B cell (primary cell): Measurements from ENCODE around the gene CRYBG3. TPM values are rescaled to one million over a fixed set of nuclear protein-coding genes. Genes with fewer than 3 reads are reported as not detected.

Source experiments
- ATAC-seq: fragments of 200-7000 bp; cut with Tn5 transposase; one replicate; pipeline ENCODE4 v1.10.0; 2021; ENCODE audit warnings: low read depth, mild to moderate bottlenecking, moderate number of reproducible peaks, moderate library complexity
- CTCF ChIA-PET: fragments of 350-600 bp; sonication (Branson Sonifier 250); formaldehyde crosslinking; loops from one replicate; lab custom pipeline; 2021; ENCODE audit warnings: antibody characterized with exemption, inconsistent platforms; lab: Charles Lee
- POLR2A ChIA-PET: fragments of 350-600 bp; sonication (Branson Sonifier 250); formaldehyde crosslinking; loops from one replicate; lab custom pipeline; 2021; ENCODE audit warnings: antibody characterized with exemption; lab: Charles Lee
- DNase-seq: peaks from one replicate; pipeline ENCODE4 v3.0.0; 2013
- H2AFZ ChIP-seq: 2 replicates; pipeline ENCODE4 v1.6.1; 2012; ENCODE audit warnings: mild to moderate bottlenecking, low read depth, low read length; ENCODE audit not compliant: insufficient read depth, poor library complexity, severe bottlenecking
- H3K27ac ChIP-seq, 2 donors: 1 replicate in 1 of 2; 2 replicates in 1 of 2; pipeline ENCODE4 v1.5.1; 2012 to 2013; ENCODE audit warnings: low read length in 2 of 2, mild to moderate bottlenecking in 2 of 2, moderate library complexity in 1 of 2
- H3K27me3 ChIP-seq, 4 experiments: fragments of 200-600 bp in 1 of 4; sonication (generic) in 1 of 4; replicated peaks in 1 of 4; 1 replicate in 2 of 4; 2 replicates in 2 of 4; pipeline versions ENCODE4 v1.6.1 to v1.7.0; 2013 to 2016; ENCODE audit warnings: low read length in 3 of 4, mild to moderate bottlenecking in 2 of 4, mixed read lengths in 1 of 4, moderate library complexity in 1 of 4; ENCODE audit not compliant: insufficient read depth in 4 of 4, control insufficient read depth in 3 of 4; ENCODE audit errors: control extremely low read depth in 1 of 4
- H3K36me3 ChIP-seq, 2 experiments: replicated peaks in 1 of 2; 1 replicate in 1 of 2; 2 replicates in 1 of 2; pipeline versions ENCODE4 v1.6.1 to v1.7.1; 2013; ENCODE audit warnings: low read length in 1 of 2; ENCODE audit not compliant: insufficient read depth in 2 of 2, control insufficient read depth in 1 of 2; ENCODE audit errors: control extremely low read depth in 1 of 2, extremely low read depth in 1 of 2
- H3K4me1 ChIP-seq, 2 donors: fragments of 200-600 bp in 1 of 2; sonication (generic) in 1 of 2; 1 replicate in 1 of 2; 2 replicates in 1 of 2; pipeline versions ENCODE4 v1.5.1 to v1.6.1; 2013 to 2017; ENCODE audit warnings: low read length in 2 of 2; ENCODE audit not compliant: control insufficient read depth in 2 of 2, insufficient read depth in 2 of 2
- H3K4me2 ChIP-seq: replicated peaks from 2 replicates; pipeline ENCODE3; 2012; ENCODE audit warnings: mild to moderate bottlenecking, low read depth, low read length; ENCODE audit not compliant: poor library complexity, severe bottlenecking
- H3K4me3 ChIP-seq, 5 experiments: fragments of 200-600 bp in 1 of 5; sonication (generic) in 1 of 5; 1 replicate in 3 of 5; 2 replicates in 2 of 5; pipeline versions ENCODE4 v1.5.1 to v1.7.0; 2011 to 2016; ENCODE audit warnings: low read length in 4 of 5, mild to moderate bottlenecking in 4 of 5, low read depth in 2 of 5, control low read depth in 1 of 5, moderate library complexity in 1 of 5; ENCODE audit not compliant: insufficient read depth in 1 of 5; ENCODE audit errors: control extremely low read depth in 1 of 5, extremely low read depth in 1 of 5
- H3K79me2 ChIP-seq: fragments of 200-600 bp; sonication (generic); one replicate; pipeline ENCODE4 v1.6.0; 2016; ENCODE audit warnings: low read length; ENCODE audit not compliant: control insufficient read depth, insufficient read depth
- H3K9ac ChIP-seq: fragments of 200-600 bp; sonication (generic); 2 replicates; pipeline ENCODE4 v1.6.1; 2017; ENCODE audit warnings: mild to moderate bottlenecking, low read length, moderate library complexity
- H3K9me3 ChIP-seq, 3 donors: one replicate each; pipeline versions ENCODE4 v1.6.1 to v1.7.1; 2013; ENCODE audit warnings: low read length in 2 of 3; ENCODE audit not compliant: control insufficient read depth in 2 of 3, insufficient read depth in 1 of 3; ENCODE audit errors: control extremely low read depth in 1 of 3
- H4K20me1 ChIP-seq: 2 replicates; pipeline ENCODE4 v1.6.0; 2012; ENCODE audit warnings: mild to moderate bottlenecking, low read length; ENCODE audit not compliant: insufficient read depth, control insufficient read depth, poor library complexity, severe bottlenecking
- H3K27ac Mint-ChIP-seq: one replicate; pipeline ENCODE4 v1.8.0; 2021; ENCODE audit warnings: mixed read lengths
- H3K27me3 Mint-ChIP-seq: one replicate; pipeline ENCODE4 v1.8.0; 2021; ENCODE audit warnings: mixed read lengths
- H3K4me1 Mint-ChIP-seq: one replicate; pipeline ENCODE4 v1.8.0; 2021; ENCODE audit warnings: mixed read lengths
- H3K4me3 Mint-ChIP-seq: one replicate; pipeline ENCODE4 v1.8.0; 2021; ENCODE audit warnings: mixed read lengths
- H3K9me3 Mint-ChIP-seq: one replicate; pipeline ENCODE4 v1.8.0; 2022; ENCODE audit warnings: mixed read lengths; ENCODE audit not compliant: insufficient read depth
- EZH2 ChIP-seq: IDR thresholded peaks from 2 replicates; pipeline ENCODE4 v1.6.1; 2012; ENCODE audit warnings: borderline replicate concordance, low read depth, mild to moderate bottlenecking, moderate library complexity, low read length; ENCODE audit not compliant: insufficient read depth, poor library complexity, severe bottlenecking
- WGBS: methylation state at CpG from one replicate; pipeline ENCODE4 v1.1.5; 2013; ENCODE audit warnings: missing lambda C conversion rate; ENCODE audit not compliant: insufficient coverage; 5-methylcytosine and 5-hydroxymethylcytosine counted together
- intact Hi-C: fragments of 100-400 bp; cut with micrococcal nuclease; formaldehyde crosslinking; loops from one replicate; pipeline ENCODE4 v1.10.0; 2022
- polyA plus RNA-seq: library from polyadenylated mRNA; depleted of rRNA; stranded (reverse); fragments of >200 nt; gene quantifications from 2 replicates; pipeline ENCODE4 v1.2.3, GENCODE V29; 2012
- total RNA-seq, 2 donors: library from RNA; stranded (reverse); fragments of 120-200 nt in 1 of 2; gene quantifications; 1 replicate in 1 of 2; 2 replicates in 1 of 2; pipeline versions ENCODE4 v1.2.3 to v1.2.4, GENCODE V29; 2013 to 2022
- TF ChIP-seq, protein P1 (sequence below): fragments of 200-600 bp; IDR thresholded peaks from one replicate; pipeline ENCODE4 v1.8.0; 2022; ENCODE audit warnings: antibody characterized with exemption, mild to moderate bottlenecking

Gene CRYBG3
- total and polyA plus RNA-seq, 2 donors (not counting 1 experiment from before 2014, with no cell fraction given), result 2.2 to 3.0 TPM

DNA sequence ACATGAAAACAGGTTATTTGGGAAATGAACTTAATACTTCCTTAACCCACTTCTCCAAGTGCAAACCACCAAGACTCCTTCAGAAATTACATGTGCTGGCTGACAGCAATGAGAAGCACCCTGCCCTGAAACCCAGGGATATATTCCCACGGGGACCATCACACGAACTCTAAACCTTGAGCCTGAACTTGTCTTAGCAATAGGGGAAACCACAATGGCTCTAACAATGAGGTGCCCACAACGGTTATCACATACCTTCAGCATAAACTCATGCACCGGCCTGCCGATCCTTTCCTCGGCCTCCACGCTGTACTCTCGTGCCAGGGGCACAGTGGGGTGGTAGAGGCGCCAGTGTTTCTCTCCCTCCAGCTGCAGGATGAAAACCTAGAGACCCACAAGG, 137.0 kb downstream of the CRYBG3 start:
- CTCF ChIA-PET, result no interaction called here
- ATAC-seq (no peak), DNase-seq (no peak)
- Mint-ChIP-seq H3K27me3 (no peaks in the 10 kb centered on the region), H3K4me1 (peaks cover 20% of the 10 kb centered on the region), H3K4me3 (no peak overlapping the region), H3K9me3 (no peaks in the 10 kb centered on the region), H3K27ac (no peak overlapping the region)
- H3K9ac ChIP-seq, result no peak overlapping the region
- POLR2A ChIA-PET, result no interaction called here
- intact Hi-C loops, result no loop called here
- H3K9me3 ChIP-seq, result no peaks in the 10 kb centered on the region
- H3K4me3 ChIP-seq, result no peak overlapping the region
- peaks cover 1 to 57% of the 10 kb centered on the region in 2 experiments for H3K36me3 ChIP-seq
- peaks cover 4% of the 10 kb centered on the region for H3K79me2 ChIP-seq
- H2AFZ ChIP-seq, result no peak overlapping the region
- TF ChIP-seq, protein P1, sequence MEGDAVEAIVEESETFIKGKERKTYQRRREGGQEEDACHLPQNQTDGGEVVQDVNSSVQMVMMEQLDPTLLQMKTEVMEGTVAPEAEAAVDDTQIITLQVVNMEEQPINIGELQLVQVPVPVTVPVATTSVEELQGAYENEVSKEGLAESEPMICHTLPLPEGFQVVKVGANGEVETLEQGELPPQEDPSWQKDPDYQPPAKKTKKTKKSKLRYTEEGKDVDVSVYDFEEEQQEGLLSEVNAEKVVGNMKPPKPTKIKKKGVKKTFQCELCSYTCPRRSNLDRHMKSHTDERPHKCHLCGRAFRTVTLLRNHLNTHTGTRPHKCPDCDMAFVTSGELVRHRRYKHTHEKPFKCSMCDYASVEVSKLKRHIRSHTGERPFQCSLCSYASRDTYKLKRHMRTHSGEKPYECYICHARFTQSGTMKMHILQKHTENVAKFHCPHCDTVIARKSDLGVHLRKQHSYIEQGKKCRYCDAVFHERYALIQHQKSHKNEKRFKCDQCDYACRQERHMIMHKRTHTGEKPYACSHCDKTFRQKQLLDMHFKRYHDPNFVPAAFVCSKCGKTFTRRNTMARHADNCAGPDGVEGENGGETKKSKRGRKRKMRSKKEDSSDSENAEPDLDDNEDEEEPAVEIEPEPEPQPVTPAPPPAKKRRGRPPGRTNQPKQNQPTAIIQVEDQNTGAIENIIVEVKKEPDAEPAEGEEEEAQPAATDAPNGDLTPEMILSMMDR, result no peak
- TF ChIP-seq EZH2, result no peak
- 50% methylated on average over 3 of the region's 9 CpGs for WGBS
- no peak overlapping the region for H3K4me2 ChIP-seq
- peaks cover 10% of the 10 kb centered on the region for H4K20me1 ChIP-seq
- H3K4me1 ChIP-seq, result peaks cover 8 to 9% of the 10 kb centered on the region in 2 donors
- H3K27ac ChIP-seq, result no peak overlapping the region
- H3K27me3 ChIP-seq, result no peaks in the 10 kb centered on the region

DNA sequence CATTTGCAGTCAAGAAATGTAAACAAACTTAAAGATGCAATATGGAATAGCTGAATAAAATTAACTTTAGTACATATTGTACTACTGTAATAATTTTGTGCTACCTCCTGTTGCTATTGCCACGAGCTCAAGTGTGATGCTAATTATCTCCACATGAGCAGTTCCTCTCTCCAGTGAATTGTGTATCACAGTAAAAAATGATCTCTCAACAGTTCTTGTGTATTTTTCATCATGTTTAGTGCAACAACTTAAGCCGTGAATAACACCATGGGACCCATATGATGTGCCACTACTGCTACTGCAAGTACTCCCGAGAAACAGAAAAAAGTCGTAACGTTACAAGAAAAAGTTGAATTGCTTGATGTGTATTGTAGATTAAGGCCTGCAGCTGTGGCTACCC, 138.1 kb downstream of the CRYBG3 start:
- H3K27me3 Mint-ChIP-seq, result no peaks in the 10 kb centered on the region
- peaks cover 9% of the 10 kb centered on the region for H3K79me2 ChIP-seq
- H3K36me3 ChIP-seq, result peaks cover 0 to 51% of the 10 kb centered on the region in 2 experiments
- no peak overlapping the region for H2AFZ ChIP-seq
- H3K9me3 ChIP-seq, result no peaks in the 10 kb centered on the region
- no peak overlapping the region for H3K4me3 Mint-ChIP-seq
- DNase-seq (no peak), ATAC-seq (no peak)
- WGBS, result no CpG with 5 or more reads among the region's 5 CpGs
- TF ChIP-seq, protein P1, result no peak
- TF ChIP-seq EZH2, result no peak
- no peak overlapping the region for H3K4me3 ChIP-seq
- H3K4me2 ChIP-seq, result no peak overlapping the region
- no peak overlapping the region for H3K27ac ChIP-seq
- no peaks in the 10 kb centered on the region for H3K27me3 ChIP-seq
- peaks cover 19% of the 10 kb centered on the region for H3K4me1 Mint-ChIP-seq
- H3K9ac ChIP-seq, result no peak overlapping the region
- peaks cover 10% of the 10 kb centered on the region for H4K20me1 ChIP-seq
- intact Hi-C loops, result no loop called here
- ChIA-PET POLR2A (no interaction called here), CTCF (no interaction called here)
- H3K27ac Mint-ChIP-seq, result no peak overlapping the region
- no peaks in the 10 kb centered on the region for H3K9me3 Mint-ChIP-seq
- peaks cover 4% of the 10 kb centered on the region in 2 donors for H3K4me1 ChIP-seq
